ENCODE results near the gene CHPF. TPM values are rescaled to one million over a fixed set of nuclear protein-coding genes. Genes with fewer than 3 reads are reported as not detected.

CHPF gene
- total RNA-seq, 1 donor from 2014 or later, result 4.7 TPM

- Mint-ChIP-seq H3K27ac (no peak overlapping the region), H3K27me3 (peaks cover 3% of the 10 kb centered on the region), H3K4me1 (peaks cover 20% of the 10 kb centered on the region), H3K9me3 (no peaks in the 10 kb centered on the region), H3K36me3 (ENCODE audit: low read depth) (peaks cover 52% of the 10 kb centered on the region), H3K4me3 (no peak overlapping the region)
- no peak for ATAC-seq (ENCODE audit: low read depth)
- TF ChIP-seq CTCF (IDR thresholded peaks at IDR 0.05), result no peak
- intact Hi-C loops (cut with micrococcal nuclease), result no loop called here
- ChIA-PET CTCF (no interaction called here), POLR2A (no interaction called here)
- DNase-seq, result no peak
Observed at GRCh38 chr2:219502618-219503017, 41.0 kb downstream of the CHPF start.

GRCh38 chr2:219501849-219502248 lies 41.8 kb downstream of the CHPF start:
- POLR2A ChIA-PET, result no interaction called here
- no peak for TF ChIP-seq CTCF (IDR thresholded peaks at IDR 0.05)
- ATAC-seq (ENCODE audit: low read depth) (no peak), DNase-seq (no peak)
- Mint-ChIP-seq H3K4me1 (peaks cover 25% of the 10 kb centered on the region), H3K36me3 (ENCODE audit: low read depth) (peaks cover 49% of the 10 kb centered on the region), H3K4me3 (no peak overlapping the region), H3K27ac (no peak overlapping the region), H3K27me3 (peaks cover 8% of the 10 kb centered on the region), H3K9me3 (no peaks in the 10 kb centered on the region)
- intact Hi-C loops (cut with micrococcal nuclease), result no loop called here
- CTCF ChIA-PET, result no interaction called here

- H3K4me3 Mint-ChIP-seq, result peak overlapping the region; percentile 98
- POLR2A ChIA-PET, result interaction anchor here (0.6 to 2.1 kb wide), 3 partner anchors 9 to 185 kb away, joined by 3 to 7 read pairs (median 4); no protein-coding TSS in a partner anchor
- no peaks in the 10 kb centered on the region for H3K9me3 Mint-ChIP-seq
- no peak for ATAC-seq (ENCODE audit: low read depth)
- H3K27ac Mint-ChIP-seq, result no peak overlapping the region
- DNase-seq, result no peak
- CTCF ChIA-PET, result interaction anchor here (0.6 to 1.6 kb wide), 5 partner anchors 10 to 59 kb away, joined by 3 read pairs; partner anchors contain the start of genes CHPF and TMEM198
- intact Hi-C loops (cut with micrococcal nuclease), result no loop called here
- peaks cover 34% of the 10 kb centered on the region for H3K36me3 Mint-ChIP-seq (ENCODE audit: low read depth)
- peaks cover 18% of the 10 kb centered on the region for H3K27me3 Mint-ChIP-seq
- no peak for TF ChIP-seq CTCF (IDR thresholded peaks at IDR 0.05)
- peaks cover 34% of the 10 kb centered on the region for H3K4me1 Mint-ChIP-seq
Observed at GRCh38 chr2:219500135-219500534, 43.5 kb downstream of the CHPF start.

GRCh38 chr2:219499555-219499954 lies 44.1 kb downstream of the CHPF start:
- no peak for TF ChIP-seq CTCF (IDR thresholded peaks at IDR 0.05)
- intact Hi-C loops (cut with micrococcal nuclease), result loop anchor here (2.0 to 10.0 kb wide), 4 partner anchors 143 to 1705 kb away; partner anchors contain the start of genes CNOT9, CNPPD1, RETREG2 and USP37
- Mint-ChIP-seq H3K9me3 (no peaks in the 10 kb centered on the region), H3K27ac (peak overlapping the region; percentile 86), H3K27me3 (peaks cover 21% of the 10 kb centered on the region), H3K36me3 (ENCODE audit: low read depth) (peaks cover 28% of the 10 kb centered on the region), H3K4me3 (peak overlapping the region; percentile 98), H3K4me1 (peaks cover 34% of the 10 kb centered on the region)
- ATAC-seq (ENCODE audit: low read depth), result no peak
- ChIA-PET POLR2A (interaction anchor here (0.6 to 2.1 kb wide), 3 partner anchors 10 to 186 kb away, joined by 3 to 7 read pairs (median 4); no protein-coding TSS in a partner anchor), CTCF (interaction anchor here (0.6 to 2.2 kb wide), 5 partner anchors 10 to 60 kb away, joined by 3 to 12 read pairs (median 3); partner anchors contain the start of genes CHPF and TMEM198)
- DNase-seq, result no peak

- H3K4me3 Mint-ChIP-seq, result peak overlapping the region; percentile 98
- POLR2A ChIA-PET, result interaction anchor here (0.6 to 2.1 kb wide), 8 partner anchors 8 to 602 kb away, joined by 3 to 20 read pairs (median 4); partner anchors contain the start of genes CHPF, DNAJB2, DNPEP and TMEM198
- peaks cover 34% of the 10 kb centered on the region for H3K4me1 Mint-ChIP-seq
- ATAC-seq (ENCODE audit: low read depth), result no peak
- H3K36me3 Mint-ChIP-seq (ENCODE audit: low read depth), result peaks cover 22% of the 10 kb centered on the region
- no peaks in the 10 kb centered on the region for H3K9me3 Mint-ChIP-seq
- no peak for TF ChIP-seq CTCF (IDR thresholded peaks at IDR 0.05)
- H3K27me3 Mint-ChIP-seq, result peaks cover 22% of the 10 kb centered on the region
- no peak for DNase-seq
- intact Hi-C loops (cut with micrococcal nuclease), result loop anchor here (2.0 to 10.0 kb wide), 4 partner anchors 144 to 1706 kb away; partner anchors contain the start of genes CNOT9, CNPPD1, RETREG2 and USP37
- CTCF ChIA-PET, result interaction anchor here (0.9 to 2.2 kb wide), 6 partner anchors 11 to 110 kb away, joined by 3 to 12 read pairs (median 4); no protein-coding TSS in a partner anchor
- peak overlapping the region; percentile 86 for H3K27ac Mint-ChIP-seq
Observed at GRCh38 chr2:219499058-219499307, 44.6 kb downstream of the CHPF start.
